ENCODE data around the gene ZFYVE1. TPM values are rescaled to one million over a fixed set of nuclear protein-coding genes. Genes with fewer than 3 reads are reported as not detected.
"Not testable (repeated sequence)": the region's sequence is repeated elsewhere in the genome, so short reads cannot be mapped to it uniquely, and the experiment has no call there.

The ZFYVE1 gene
- total RNA-seq, 4 donors from 2014 or later, result 7.1 to 21.7 (median 17.5) TPM

- no peak for DNase-seq
These were observed 58.6 kb downstream of the ZFYVE1 start for GRCh38 chr14:72968316-72968715.

DNA sequence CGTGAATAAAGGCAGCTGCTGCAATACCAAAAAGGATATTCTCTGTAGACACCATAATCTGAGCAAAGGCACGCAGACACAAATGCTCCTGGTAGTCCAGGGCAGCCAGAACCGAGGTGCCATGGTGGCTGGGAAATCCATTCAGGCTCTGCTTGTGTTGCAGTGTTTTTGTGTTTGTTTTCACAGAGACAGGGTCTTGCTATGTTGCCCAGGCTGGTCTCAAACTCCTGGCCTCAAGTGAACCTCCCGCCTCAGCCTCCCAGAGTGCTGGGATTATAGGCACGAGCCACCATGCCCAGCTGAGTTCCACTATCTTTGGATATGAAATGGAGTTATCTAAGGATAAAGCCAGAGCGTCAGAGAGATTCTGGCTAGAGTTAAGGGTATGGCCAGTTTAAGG, 60.9 kb downstream of the ZFYVE1 start:
- TF ChIP-seq CTCF (IDR thresholded peaks at IDR 0.05), result no peak
- TF ChIP-seq EP300 (IDR thresholded peaks at IDR 0.05; ENCODE audit: low read depth), result no peak
- TF ChIP-seq POLR2A (IDR thresholded peaks at IDR 0.05), result no peak
- in situ Hi-C loops (cut with MboI; ENCODE audit: low pct_ligation_motif_present in 1 of 4, low pct_unique_long_range_greater_than_20kb in 1 of 4, low sequenced_read_pairs in 3 of 4), result no loop called here
- intact Hi-C loops (cut with DNase I; ENCODE audit: low total_unique reads), result no loop called here
- H3K9me3 ChIP-seq, result no peaks in the 10 kb centered on the region
- H3K27ac ChIP-seq, result no peak overlapping the region
- no peaks in the 10 kb centered on the region for H3K4me1 ChIP-seq
- no peak for DNase-seq
- H3K27me3 ChIP-seq, result no peaks in the 10 kb centered on the region
- no peak overlapping the region for H3K4me3 ChIP-seq
- 90 to 93% methylated on average over 2 to 6 of the region's 6 CpGs for WGBS, 2 donors (ENCODE audit: low coverage in 1 of 2)
- peaks cover 0 to 12% (median 3%) of the 10 kb centered on the region in 4 donors for H3K36me3 ChIP-seq

More at GRCh38 chr14:72968316-72968715, 58.6 kb downstream of the ZFYVE1 start:
- TF ChIP-seq POLR2AphosphoS5 (IDR thresholded peaks at IDR 0.05) (no peak), POLR2A (IDR thresholded peaks at IDR 0.05) (no peak), CTCF (IDR thresholded peaks at IDR 0.05) (no peak), EP300 (IDR thresholded peaks at IDR 0.05; ENCODE audit: low read depth) (no peak)
- in situ Hi-C loops (cut with MboI; ENCODE audit: low pct_ligation_motif_present in 1 of 4, low pct_unique_long_range_greater_than_20kb in 1 of 4, low sequenced_read_pairs in 3 of 4) (no loop called here), intact Hi-C loops (cut with DNase I; ENCODE audit: low total_unique reads) (no loop called here)
- no peaks in the 10 kb centered on the region for H3K4me1 ChIP-seq
- H3K27ac ChIP-seq, result no peak overlapping the region
- H3K36me3 ChIP-seq, result peaks cover 0 to 21% (median 6%) of the 10 kb centered on the region in 4 donors
- no peaks in the 10 kb centered on the region for H3K9me3 ChIP-seq
- WGBS, 2 donors (ENCODE audit: low coverage in 1 of 2), result 100% methylated on average over 5 of the region's 5 CpGs; no CpG with 5 or more reads in 1 of the 2 donors
- H3K27me3 ChIP-seq, result no peaks in the 10 kb centered on the region
- no peak overlapping the region for H3K4me3 ChIP-seq

GRCh38 chr14:72965249-72965648, 61.7 kb downstream of the ZFYVE1 start:
- H3K36me3 ChIP-seq, result peaks cover 0 to 11% (median 2%) of the 10 kb centered on the region in 4 donors
- intact Hi-C loops (cut with DNase I; ENCODE audit: low total_unique reads), result no loop called here

DNA sequence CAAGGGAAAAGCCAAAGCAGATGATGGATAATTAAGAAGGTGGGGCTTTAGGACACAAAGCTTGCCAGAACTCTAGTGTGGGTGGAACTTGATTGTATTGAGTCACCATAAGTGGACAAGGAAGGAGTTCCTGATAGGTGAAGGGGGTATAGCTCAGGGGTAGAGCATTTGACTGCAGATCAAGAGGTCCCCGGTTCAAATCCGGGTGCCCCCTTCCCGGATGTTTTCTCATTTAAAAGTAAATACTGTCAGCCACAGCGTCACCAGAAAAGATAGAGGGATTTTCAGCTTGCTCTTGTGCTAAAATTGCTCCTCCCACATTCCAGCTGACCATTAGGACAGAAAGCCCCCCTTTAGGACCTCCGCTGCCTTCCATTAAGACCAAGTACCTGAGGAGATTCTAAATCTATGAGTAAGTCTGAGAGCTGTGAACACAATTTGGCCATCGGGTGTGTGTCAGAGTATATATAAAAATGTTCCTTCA, 64.0 kb downstream of the ZFYVE1 start:
- in situ Hi-C loops (cut with MboI; ENCODE audit: low pct_ligation_motif_present in 1 of 4, low pct_unique_long_range_greater_than_20kb in 1 of 4, low sequenced_read_pairs in 3 of 4), result no loop called here
- WGBS, 2 donors (ENCODE audit: low coverage in 1 of 2), result 50 to 51% methylated on average over 2 to 6 of the region's 6 CpGs
- TF ChIP-seq POLR2A (IDR thresholded peaks at IDR 0.05) (no peak), CTCF (IDR thresholded peaks at IDR 0.05) (no peak), EP300 (IDR thresholded peaks at IDR 0.05; ENCODE audit: low read depth) (no peak), POLR2AphosphoS5 (IDR thresholded peaks at IDR 0.05) (no peak)
- no peak overlapping the region for H3K27ac ChIP-seq
- H3K4me1 ChIP-seq, result no peaks in the 10 kb centered on the region
- H3K4me3 ChIP-seq, result no peak overlapping the region
- H3K27me3 ChIP-seq, result no peaks in the 10 kb centered on the region
- H3K9me3 ChIP-seq, result no peaks in the 10 kb centered on the region
- intact Hi-C loops (cut with DNase I; ENCODE audit: low total_unique reads), result no loop called here
- peak; percentile 12 for DNase-seq
- peaks cover 0 to 6% (median 0%) of the 10 kb centered on the region in 4 donors for H3K36me3 ChIP-seq

More at GRCh38 chr14:72965249-72965648, 61.7 kb downstream of the ZFYVE1 start:
- no peak for DNase-seq
- Histone ChIP-seq H3K4me3 (no peak overlapping the region), H3K27ac (no peak overlapping the region), H3K9me3 (no peaks in the 10 kb centered on the region), H3K27me3 (no peaks in the 10 kb centered on the region), H3K4me1 (no peaks in the 10 kb centered on the region)
- no peak for TF ChIP-seq POLR2AphosphoS5 (IDR thresholded peaks at IDR 0.05)
- TF ChIP-seq POLR2A (IDR thresholded peaks at IDR 0.05), result no peak
- no peak for TF ChIP-seq EP300 (IDR thresholded peaks at IDR 0.05; ENCODE audit: low read depth)
- TF ChIP-seq CTCF (IDR thresholded peaks at IDR 0.05), result no peak
- in situ Hi-C loops (cut with MboI; ENCODE audit: low pct_ligation_motif_present in 1 of 4, low pct_unique_long_range_greater_than_20kb in 1 of 4, low sequenced_read_pairs in 3 of 4), result no loop called here
- WGBS, 2 donors (ENCODE audit: low coverage in 1 of 2), result 78 to 81% methylated on average over 6 of the region's 6 CpGs

- H3K9me3 ChIP-seq; H3K36me3 ChIP-seq; in situ Hi-C loops (cut with MboI; ENCODE audit: low pct_ligation_motif_present in 1 of 4, low pct_unique_long_range_greater_than_20kb in 1 of 4, low sequenced_read_pairs in 3 of 4); H3K4me3 ChIP-seq; H3K4me1 ChIP-seq; H3K27me3 ChIP-seq; intact Hi-C loops (cut with DNase I; ENCODE audit: low total_unique reads); H3K27ac ChIP-seq: not testable (repeated sequence)
- peak; percentile 11 for DNase-seq
- 49 to 69% methylated on average over 3 to 10 of the region's 10 CpGs for WGBS, 2 donors (ENCODE audit: low coverage in 1 of 2)
These were observed 64.6 kb downstream of the ZFYVE1 start for GRCh38 chr14:72962336-72962754.
